Right cardiac atrium (tissue), 5 donors: ENCODE measurements around the gene SHROOM4. TPM values are rescaled to one million over a fixed set of nuclear protein-coding genes. Genes with fewer than 3 reads are reported as not detected.

Experiments
- ATAC-seq, 2 donors: fragments of 200-7000 bp; cut with Tn5 transposase; one replicate each; pipeline versions ENCODE4 v1.8.0 to v1.9.1; 2020; ENCODE audit warnings: moderate library complexity in 2 of 2, mild to moderate bottlenecking in 1 of 2
- DNase-seq, 3 donors: peaks; one replicate each; pipeline ENCODE4 v3.0.0-alpha.2; 2020
- H3K27ac ChIP-seq: one replicate; pipeline ENCODE4 v1.5.1; 2013; ENCODE audit warnings: mild to moderate bottlenecking, low read length, control low read depth, moderate library complexity
- H3K27me3 ChIP-seq: one replicate; pipeline ENCODE4 v1.6.1; 2013; ENCODE audit not compliant: control insufficient read depth, insufficient read depth
- H3K4me1 ChIP-seq: one replicate; pipeline ENCODE4 v1.6.1; 2013; ENCODE audit warnings: low read length; ENCODE audit not compliant: control insufficient read depth, insufficient read depth
- H3K4me3 ChIP-seq: one replicate; pipeline ENCODE4 v1.5.1; 2013; ENCODE audit warnings: low read length, control low read depth
- H3K9me3 ChIP-seq: one replicate; pipeline ENCODE4 v1.6.1; 2013; ENCODE audit warnings: low read length; ENCODE audit not compliant: control insufficient read depth
- WGBS: extraction: QIAGEN DNeasy Blood & Tissue Kit; methylation state at CpG from one replicate; pipeline ENCODE4 v1.1.7; 2013; 5-methylcytosine and 5-hydroxymethylcytosine counted together
- intact Hi-C, 4 donors: fragments of 100-400 bp; cut with DNase I; formaldehyde crosslinking; loops; one replicate each; pipeline versions ENCODE4 v1.11.0 to v1.14.0; 2022 to 2023
- polyA plus RNA-seq: library from polyadenylated mRNA; stranded (reverse); fragments of 200-250 nt; gene quantifications from one replicate; pipeline ENCODE4 v1.2.3, GENCODE V29; 2013
- total RNA-seq, 4 donors: library from RNA; stranded (reverse); fragmentation: NEBNext Ultra II Directional; extraction: Animal tissue kit (Norgen Biotek cat#: 25700); gene quantifications; one replicate each; pipeline ENCODE4 v1.2.1, GENCODE V29; 2021
- donor health status: healthy with polysubstance abuse.
- donor health status: DM: no; HTN: yes; CAD: no.
- donor health status: DM: no; HTN: no; CAD: no.
- donor health status: DM: no; HTN: yes; CAD: no; lungs with severe emphysema.
- donor health status: DM: yes; HTN: yes; CAD: no.

Gene SHROOM4
- total and polyA plus RNA-seq, 5 donors, result 6.2 to 12.9 (median 9.0) TPM

DNA sequence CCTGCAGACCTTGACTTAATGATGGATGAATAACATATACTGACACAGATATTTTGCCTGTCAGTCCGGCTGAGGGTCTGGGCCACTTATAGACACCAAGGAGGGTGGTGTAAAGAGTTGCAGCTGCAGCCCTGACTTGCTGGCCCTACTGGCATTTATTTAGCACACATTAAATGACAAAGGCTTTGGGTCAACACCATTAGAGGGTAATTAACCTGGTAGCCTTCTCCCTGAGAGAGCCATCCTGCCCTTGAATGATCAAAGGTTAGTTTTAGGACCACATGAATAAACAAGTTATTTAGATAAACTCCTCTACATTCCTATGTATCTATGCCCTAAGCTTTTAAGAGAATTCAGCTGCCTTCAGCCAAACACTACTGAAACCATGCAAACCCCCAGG lies 232.6 kb downstream of the SHROOM4 start:
- 68% methylated on average over 1 of the region's 1 CpG for WGBS
- Histone ChIP-seq H3K4me1 (no peaks in the 10 kb centered on the region), H3K9me3 (no peaks in the 10 kb centered on the region), H3K27me3 (no peaks in the 10 kb centered on the region), H3K27ac (no peak overlapping the region), H3K4me3 (no peak overlapping the region)
- no peak for DNase-seq
- intact Hi-C loops, result no loop called here
- no peak for ATAC-seq

GRCh38 chrX:50579955-50580354 lies 234.0 kb downstream of the SHROOM4 start:
- intact Hi-C loops, result no loop called here

GRCh38 chrX:50577326-50577725 lies 236.7 kb downstream of the SHROOM4 start:
- H3K4me1 ChIP-seq, result no peaks in the 10 kb centered on the region
- no peaks in the 10 kb centered on the region for H3K27me3 ChIP-seq
- intact Hi-C loops, result no loop called here
- DNase-seq, result no peak
- WGBS, result 48% methylated on average over 1 of the region's 1 CpG
- no peak overlapping the region for H3K4me3 ChIP-seq
- no peak overlapping the region for H3K27ac ChIP-seq
- H3K9me3 ChIP-seq, result no peaks in the 10 kb centered on the region
- ATAC-seq, result no peak

More at GRCh38 chrX:50579955-50580354, 234.0 kb downstream of the SHROOM4 start:
- Histone ChIP-seq H3K4me1 (no peaks in the 10 kb centered on the region), H3K9me3 (no peaks in the 10 kb centered on the region), H3K4me3 (no peak overlapping the region), H3K27ac (no peak overlapping the region), H3K27me3 (no peaks in the 10 kb centered on the region)
- peak in 1 of 2 donors; percentile 67 for ATAC-seq
- WGBS, result 4% methylated on average over 2 of the region's 2 CpGs
- DNase-seq, result no peak

- no peaks in the 10 kb centered on the region for H3K27me3 ChIP-seq
- intact Hi-C loops, result no loop called here
- WGBS, result 39% methylated on average over 1 of the region's 1 CpG
- no peak for ATAC-seq
- no peak overlapping the region for H3K27ac ChIP-seq
- no peaks in the 10 kb centered on the region for H3K9me3 ChIP-seq
- no peak for DNase-seq
- H3K4me3 ChIP-seq, result no peak overlapping the region
- H3K4me1 ChIP-seq, result no peaks in the 10 kb centered on the region
Measured at GRCh38 chrX:50567636-50568035, 246.4 kb downstream of the SHROOM4 start.

- no peaks in the 10 kb centered on the region for H3K9me3 ChIP-seq
- H3K4me1 ChIP-seq, result no peaks in the 10 kb centered on the region
- no peak overlapping the region for H3K4me3 ChIP-seq
- intact Hi-C loops, result no loop called here
- no peak overlapping the region for H3K27ac ChIP-seq
- H3K27me3 ChIP-seq, result no peaks in the 10 kb centered on the region
- no peak for DNase-seq
- no peak for ATAC-seq
- 74% methylated on average over 4 of the region's 4 CpGs for WGBS
Measured at GRCh38 chrX:50565718-50566117, 248.3 kb downstream of the SHROOM4 start.

Other genes starting within 250 kb of the SHROOM4 start
- not detected for gene BMP15, start 96.5 kb upstream of the SHROOM4 start, total RNA-seq
- not detected for gene BMP15, start 96.5 kb upstream of the SHROOM4 start, polyA plus RNA-seq